WTC11 (cell line): ENCODE measurements around the gene NAA16.

Experiments used
- SMAD4 ChIP-seq: sonication (generic); formaldehyde crosslinking; IDR thresholded peaks from 2 replicates; pipeline ENCODE4 v1.8.0; 2022; ENCODE audit warnings: mild to moderate bottlenecking, missing genetic modification reagents
- TEAD4 ChIP-seq: sonication (generic); formaldehyde crosslinking; IDR thresholded peaks from 2 replicates; pipeline ENCODE4 v1.8.0; 2022; ENCODE audit warnings: mild to moderate bottlenecking, missing genetic modification reagents

DNA sequence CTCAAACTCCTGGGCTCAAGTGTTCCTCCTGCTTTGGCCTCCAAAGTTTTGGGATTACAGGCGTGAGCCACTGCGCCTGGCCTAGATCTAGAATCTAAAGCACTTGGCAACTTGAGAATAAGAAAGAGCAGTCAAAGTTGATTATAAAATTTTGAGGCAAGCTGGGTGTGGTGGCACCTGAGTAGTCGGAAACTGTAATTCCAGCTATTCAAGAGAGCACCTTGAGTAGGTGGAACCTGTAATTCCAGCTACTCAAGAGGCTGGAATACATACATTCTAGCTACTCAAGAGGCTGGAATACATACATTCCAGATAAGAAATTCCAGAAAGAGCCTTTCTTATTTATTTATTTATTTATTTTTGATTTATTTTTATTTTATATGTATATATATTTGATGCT lies 8.3 kb upstream of the NAA16 start:
- TF ChIP-seq SMAD4 (CRISPR knock-in tag), result no peak
- TF ChIP-seq TEAD4, result no peak
